Stimulated activated CD4-positive, alpha-beta T cell treated with anti-CD3 and anti-CD28 coated beads, TNF-alpha, amount 100 ng/mL, for 48 hours (primary cell): Measurements from ENCODE around the gene PFN4.
"Not testable (repeated sequence)": the region's sequence is repeated elsewhere in the genome, so short reads cannot be mapped to it uniquely, and the experiment has no call there.

Experiments
- DNase-seq, 3 donors: peaks; one replicate each; pipeline ENCODE4 v3.0.0-alpha.2; 2020; ENCODE audit warnings: low read depth in 3 of 3

PFN4 gene

DNA sequence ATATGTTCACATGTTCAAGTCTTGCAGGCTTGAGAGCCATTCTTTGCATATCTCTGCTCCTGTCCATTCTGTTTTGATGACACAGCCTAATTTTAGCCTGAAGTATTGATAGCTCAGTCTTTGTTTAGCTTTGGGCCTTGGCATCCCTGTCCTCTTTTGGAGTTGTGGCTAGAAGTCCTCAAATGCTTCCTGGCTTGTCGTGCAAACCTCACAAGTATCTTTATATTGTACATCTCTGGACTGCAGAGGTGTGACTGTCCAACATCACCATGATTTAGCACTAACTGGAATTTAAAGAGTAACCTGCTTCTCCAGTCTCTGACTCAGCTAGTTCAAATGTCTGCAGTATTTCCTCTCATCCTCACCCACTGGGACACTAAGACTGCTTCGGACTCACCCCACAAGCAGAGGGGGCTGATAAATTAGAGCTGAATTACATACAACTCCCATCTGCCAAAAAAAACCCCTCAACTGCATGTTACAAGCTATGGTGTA lies 11.7 kb downstream of the PFN4 start:
- DNase-seq: no peak

- DNase-seq: no peak
These were observed 12.4 kb downstream of the PFN4 start for GRCh38 chr2:24110660-24111303.

GRCh38 chr2:24109431-24109830 lies 13.7 kb downstream of the PFN4 start:
- DNase-seq: not testable (repeated sequence)

DNA sequence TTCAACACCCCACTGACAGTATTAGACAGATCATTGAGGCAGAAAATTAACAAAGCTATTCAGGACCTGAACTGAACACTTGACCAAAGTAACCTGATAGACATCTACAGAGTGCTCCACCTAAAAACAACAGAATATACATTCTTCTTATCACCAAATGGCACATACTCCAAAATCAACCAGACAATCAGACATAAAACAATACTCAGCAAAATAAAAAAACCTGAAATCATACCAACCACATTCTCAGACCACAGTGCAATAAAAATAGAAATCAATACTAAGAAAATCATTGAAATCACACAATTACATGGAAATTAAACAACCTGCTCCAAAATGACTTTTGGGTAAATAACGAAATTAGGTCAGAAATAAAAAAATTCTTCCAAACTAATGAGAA lies 15.8 kb downstream of the PFN4 start:
- no peak for DNase-seq

- no peak for DNase-seq
These were observed 16.3 kb downstream of the PFN4 start for GRCh38 chr2:24106786-24107185.

GRCh38 chr2:24105816-24106215 lies 17.3 kb downstream of the PFN4 start:
- no peak for DNase-seq

DNA sequence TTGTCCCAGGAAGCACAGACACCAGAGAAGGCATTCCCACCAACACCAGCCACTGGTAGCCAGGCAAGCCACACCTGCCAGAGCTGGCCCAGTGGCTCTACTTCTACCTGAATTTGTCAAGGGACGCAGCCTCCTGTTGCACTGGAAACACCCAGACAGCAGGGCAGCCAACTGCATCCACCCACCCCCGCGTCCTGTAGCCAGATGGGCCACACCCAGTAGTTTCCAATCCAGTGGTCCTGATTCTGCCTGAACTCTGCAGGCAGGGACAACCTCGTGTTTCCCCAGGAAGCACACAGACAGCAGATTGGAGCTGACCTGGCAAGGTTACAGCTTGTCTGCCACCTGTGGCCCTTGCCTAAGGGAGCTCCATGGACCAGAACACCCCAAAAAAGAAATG lies 18.2 kb downstream of the PFN4 start:
- no peak for DNase-seq

DNA sequence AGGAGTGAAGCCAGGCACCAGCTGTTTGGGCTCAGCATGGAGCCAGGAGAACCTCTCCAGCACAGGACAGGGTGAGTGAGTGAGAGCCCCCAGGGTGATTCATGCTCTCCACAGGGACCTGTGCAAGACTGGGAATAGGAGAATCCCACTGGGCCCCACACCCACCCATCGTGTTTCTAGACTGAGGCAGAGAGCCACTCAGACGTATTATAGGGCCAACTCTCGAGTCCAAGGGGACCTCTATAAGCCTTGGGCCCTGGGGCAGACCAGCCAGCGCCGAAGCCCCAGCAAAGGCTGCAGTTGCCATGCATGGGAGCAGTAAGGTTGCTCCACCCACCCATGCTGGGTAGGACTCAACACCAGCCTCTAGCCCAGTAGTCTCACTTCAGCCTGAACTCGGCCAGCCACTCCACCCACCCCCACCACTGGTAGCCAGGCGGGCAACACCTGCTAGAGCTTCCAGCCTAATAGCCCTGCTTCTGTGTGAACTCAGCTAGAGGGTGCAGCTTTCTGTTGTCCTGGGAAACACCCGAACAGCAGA lies 19.0 kb downstream of the PFN4 start:
- DNase-seq: no peak

DNA sequence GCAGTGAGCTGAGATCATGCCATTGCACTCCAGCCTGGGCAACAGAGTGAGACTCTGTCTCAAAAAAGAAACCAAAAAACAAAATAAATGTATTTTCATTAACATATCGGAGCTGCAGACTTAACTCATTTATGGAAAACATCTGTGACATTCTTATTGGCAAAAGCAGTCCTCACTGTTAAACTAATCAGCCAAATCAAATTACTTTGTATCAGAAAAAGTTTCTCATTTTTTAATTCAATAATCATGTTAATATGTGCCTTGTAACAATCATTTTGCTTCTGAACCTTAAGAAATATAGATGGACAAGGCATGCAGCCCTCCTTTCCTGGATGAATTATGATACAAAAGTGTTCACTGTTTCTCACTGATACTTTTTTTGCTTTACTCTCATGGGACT lies 20.5 kb downstream of the PFN4 start:
- no peak for DNase-seq

DNA sequence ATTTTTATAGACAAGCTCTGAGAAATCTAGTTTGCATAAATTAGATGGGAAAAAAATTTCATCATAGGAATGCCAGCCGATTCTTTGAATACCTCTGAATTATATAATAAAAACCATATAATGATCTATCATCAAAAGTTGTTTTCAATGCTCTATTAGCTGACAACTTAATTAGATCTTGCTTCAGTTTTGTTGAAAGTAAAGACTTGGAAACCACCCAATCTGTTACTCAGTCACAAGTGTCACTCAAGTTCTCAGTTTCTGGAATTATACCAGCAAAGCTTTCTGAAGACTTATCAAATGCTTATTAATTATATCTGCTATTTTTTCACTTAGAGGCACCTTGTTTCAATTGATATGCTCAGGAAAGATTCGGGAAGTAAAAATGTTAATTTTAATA lies 21.1 kb downstream of the PFN4 start:
- DNase-seq: no peak

DNA sequence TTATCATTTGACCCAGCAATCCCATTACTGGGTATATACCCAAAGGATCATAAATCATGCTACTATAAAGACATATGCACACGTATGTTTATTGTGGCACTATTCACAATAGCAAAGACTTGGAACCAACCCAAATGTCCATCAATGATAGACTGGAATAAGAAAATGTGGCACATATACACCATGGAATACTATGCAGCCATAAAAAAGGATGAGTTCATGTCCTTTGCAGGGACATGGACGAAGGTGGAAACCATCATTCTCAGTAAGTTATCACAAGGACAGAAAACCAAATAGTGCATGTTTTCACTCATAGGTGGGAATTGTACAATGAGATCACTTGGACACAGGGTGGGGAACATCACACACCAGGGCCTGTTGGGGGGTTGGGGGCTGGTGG lies 22.4 kb downstream of the PFN4 start:
- DNase-seq: not testable (repeated sequence)

DNA sequence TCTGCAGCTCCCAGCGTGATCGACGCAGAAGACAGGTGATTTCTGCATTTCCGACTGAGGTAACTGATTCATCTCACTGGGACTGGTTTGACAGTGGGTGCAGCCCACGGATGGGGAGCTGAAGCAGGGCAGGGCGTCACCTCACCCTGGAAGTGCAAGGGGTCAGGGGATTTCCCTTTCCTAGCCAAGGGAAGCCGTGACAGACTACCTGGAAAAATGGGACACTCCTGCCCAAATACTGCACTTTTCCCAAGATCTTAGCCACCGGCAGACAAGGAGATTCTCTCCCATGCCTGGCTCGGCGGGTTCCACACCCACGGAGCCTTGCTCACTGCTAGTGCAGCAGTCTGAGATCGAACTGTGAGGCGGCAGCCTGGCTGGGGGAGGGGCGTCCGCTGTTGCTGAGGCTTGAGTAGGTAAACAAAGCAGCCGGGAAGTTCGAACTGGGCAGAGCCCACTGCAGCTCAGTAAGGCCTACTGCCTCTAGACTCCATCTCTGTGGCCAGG lies 27.9 kb downstream of the PFN4 start:
- not testable (repeated sequence) for DNase-seq

GRCh38 chr2:24093270-24093669 lies 29.9 kb downstream of the PFN4 start:
- DNase-seq: not testable (repeated sequence)

DNA sequence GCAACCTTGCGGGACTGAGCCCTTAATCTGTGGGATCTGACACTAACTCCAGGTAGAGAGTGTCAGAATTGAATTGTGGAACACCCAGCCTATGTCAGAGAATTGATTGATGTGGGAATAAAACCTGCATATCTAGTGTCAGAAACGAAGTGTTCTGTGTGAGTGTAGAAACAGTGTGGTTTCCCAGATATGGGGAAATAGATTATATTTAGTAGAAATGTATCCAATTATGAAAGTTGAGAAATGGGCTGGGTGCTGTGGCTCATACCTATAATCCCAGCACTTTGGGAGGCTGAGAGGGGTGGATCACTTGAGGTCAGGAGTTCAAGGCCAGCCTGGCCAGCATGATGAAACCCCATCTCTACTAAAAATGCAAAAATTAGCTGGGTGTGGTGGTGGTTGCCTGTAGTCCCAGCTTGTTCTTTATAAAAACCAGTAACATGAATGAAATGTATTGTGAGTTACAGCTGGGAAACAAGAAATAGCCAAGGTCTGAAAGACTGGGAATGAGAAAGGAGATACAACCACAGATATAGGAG lies 34.2 kb downstream of the PFN4 start:
- DNase-seq: no peak

DNA sequence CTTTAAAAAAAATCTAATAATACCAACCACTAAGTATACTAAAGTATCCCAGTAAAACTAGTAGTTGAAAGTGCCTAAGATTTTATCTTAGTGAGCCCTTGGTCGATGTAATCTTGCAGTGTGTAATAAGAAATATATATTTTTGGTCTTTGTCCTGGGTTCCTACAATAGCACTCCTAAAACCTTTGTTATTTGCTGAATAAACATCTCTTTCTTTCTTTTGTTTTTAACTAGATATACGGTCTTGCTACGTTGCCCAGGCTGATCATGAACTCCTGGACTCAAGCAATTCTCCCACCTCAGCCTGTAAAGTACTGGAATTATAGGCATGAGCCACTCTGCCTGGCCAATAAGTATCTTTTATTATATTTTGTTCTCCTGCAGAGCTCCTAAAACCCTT lies 36.1 kb downstream of the PFN4 start:
- no peak for DNase-seq

DNA sequence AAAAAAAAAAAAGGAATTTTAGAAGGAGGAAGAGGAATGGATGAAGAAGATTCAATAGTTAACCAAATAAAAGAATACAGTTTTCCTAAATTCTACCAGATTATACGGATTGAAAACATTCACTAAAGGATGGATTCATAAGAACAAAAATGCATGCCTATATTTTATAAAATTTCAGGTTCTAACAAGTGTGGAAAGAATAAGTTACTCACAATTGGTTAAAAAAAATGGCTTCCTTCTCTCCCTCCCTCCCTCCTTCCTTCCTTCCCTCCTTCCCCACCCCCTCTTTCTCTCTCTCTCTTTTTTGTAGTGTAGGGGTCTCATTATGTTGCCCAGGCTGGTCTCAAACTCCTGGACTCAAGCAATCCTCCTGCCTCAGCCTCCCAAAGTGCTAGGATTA lies 36.9 kb downstream of the PFN4 start:
- DNase-seq: no peak

DNA sequence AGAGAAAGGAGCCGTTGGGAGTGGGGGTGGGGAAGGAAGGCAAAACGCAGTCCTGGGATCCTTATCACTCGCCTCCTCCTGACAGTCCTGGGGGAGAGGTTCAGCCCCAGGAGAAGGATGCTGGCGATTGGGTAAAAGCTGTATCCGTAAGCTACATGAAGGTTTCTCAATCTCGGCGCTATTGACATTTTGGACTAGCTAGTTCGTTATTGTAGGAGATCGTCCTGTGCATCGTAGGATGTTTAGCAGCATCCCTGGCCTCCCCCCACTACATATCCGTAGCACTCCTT lies 38.0 kb downstream of the PFN4 start:
- DNase-seq: no peak

GRCh38 chr2:24084386-24085199 lies 38.5 kb downstream of the PFN4 start, which contains the start of gene TP53I3:
TP53I3 (minus strand) TSS chr2:24084834; CDS start chr2:24084326, 508 bp downstream.
- peak; percentile 56 to 86 (median 76) for DNase-seq

- DNase-seq: no peak
These were observed 39.4 kb downstream of the PFN4 start for GRCh38 chr2:24083567-24084385.

DNA sequence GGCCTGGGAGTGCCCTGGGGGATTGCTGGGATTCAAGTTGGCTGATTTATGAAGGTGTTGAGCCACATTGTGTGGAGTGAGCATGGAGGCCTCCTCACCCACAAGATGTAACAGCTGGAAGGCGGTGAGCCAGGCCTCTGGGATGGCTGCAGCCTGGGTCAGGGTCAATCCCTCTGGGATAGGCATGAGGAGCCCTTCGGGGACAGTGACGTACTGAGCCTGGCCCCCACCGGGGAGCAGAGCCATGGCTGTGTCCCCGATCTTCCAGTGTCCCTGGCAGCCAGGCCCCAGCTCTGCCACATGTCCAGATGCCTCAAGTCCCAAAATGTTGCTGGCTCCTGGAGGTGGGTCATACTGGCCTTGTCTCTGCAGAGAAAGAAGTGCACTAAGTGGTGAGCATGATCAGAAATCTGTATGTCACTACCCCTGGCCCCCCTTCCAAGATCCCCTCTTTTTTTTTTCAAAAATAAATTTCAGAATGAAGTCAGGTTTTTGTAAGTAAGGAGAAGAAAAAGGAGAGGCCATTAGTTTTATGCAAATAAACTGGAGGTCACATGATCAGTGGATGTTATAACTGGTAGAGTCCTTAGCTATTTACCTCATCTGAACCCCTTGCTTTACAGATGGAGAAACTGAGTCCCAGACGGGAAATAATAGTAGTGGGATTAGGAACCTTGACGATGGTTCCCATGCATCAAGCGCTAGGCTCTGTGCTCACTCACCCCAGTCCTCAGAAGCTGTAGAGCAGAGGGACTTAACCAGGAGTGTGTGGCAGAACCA lies 40.2 kb downstream of the PFN4 start:
- DNase-seq: no peak

GRCh38 chr2:24080701-24081100 lies 42.4 kb downstream of the PFN4 start:
- no peak for DNase-seq
